ENCODE data around the gene MFNG.

DNA sequence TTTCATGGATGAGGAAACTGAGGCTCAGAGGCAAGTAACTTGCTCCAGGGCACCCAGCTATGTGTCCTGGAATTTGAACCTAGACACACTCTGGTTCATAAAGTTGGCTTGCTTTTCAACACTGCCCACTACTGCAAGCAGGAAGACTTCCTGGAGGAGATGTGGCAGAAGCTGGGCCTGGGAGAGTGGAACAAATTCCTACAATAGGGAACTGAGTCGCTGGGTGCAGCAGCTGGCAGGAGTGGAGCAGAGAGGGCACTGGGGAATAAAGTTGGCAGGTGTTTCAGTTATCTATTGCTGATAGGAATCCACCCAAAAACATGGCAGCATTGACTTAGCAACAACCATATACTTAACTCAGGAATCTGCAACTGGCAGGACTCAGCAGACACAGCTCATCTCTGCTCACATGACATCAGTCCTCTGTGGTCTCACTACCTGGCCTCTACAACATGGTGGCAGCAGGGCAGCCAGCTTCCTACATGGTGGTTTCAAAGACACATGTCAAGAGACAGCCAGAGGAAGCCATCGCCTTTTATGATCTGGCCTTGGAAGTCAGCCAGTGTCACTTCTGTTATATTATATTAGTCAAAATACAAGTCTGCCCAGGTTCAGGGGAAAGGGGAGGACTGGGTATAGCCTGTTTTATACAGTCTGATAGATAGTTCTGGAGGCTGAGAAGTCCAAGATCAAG, 43.6 kb upstream of the MFNG start:
- no peak for TF ChIP-seq POLR2A (IDR thresholded peaks at IDR 0.05)
- TF ChIP-seq, protein P1, sequence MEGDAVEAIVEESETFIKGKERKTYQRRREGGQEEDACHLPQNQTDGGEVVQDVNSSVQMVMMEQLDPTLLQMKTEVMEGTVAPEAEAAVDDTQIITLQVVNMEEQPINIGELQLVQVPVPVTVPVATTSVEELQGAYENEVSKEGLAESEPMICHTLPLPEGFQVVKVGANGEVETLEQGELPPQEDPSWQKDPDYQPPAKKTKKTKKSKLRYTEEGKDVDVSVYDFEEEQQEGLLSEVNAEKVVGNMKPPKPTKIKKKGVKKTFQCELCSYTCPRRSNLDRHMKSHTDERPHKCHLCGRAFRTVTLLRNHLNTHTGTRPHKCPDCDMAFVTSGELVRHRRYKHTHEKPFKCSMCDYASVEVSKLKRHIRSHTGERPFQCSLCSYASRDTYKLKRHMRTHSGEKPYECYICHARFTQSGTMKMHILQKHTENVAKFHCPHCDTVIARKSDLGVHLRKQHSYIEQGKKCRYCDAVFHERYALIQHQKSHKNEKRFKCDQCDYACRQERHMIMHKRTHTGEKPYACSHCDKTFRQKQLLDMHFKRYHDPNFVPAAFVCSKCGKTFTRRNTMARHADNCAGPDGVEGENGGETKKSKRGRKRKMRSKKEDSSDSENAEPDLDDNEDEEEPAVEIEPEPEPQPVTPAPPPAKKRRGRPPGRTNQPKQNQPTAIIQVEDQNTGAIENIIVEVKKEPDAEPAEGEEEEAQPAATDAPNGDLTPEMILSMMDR (IDR thresholded peaks at IDR 0.05), result no peak
